Mesendoderm (in vitro differentiated cells): ENCODE measurements around the gene PCIF1.

Experiments used
- DNase-seq: peaks from one replicate; pipeline ENCODE4 v3.0.0; 2013
- H2AK5ac ChIP-seq: 2 replicates; pipeline ENCODE4 v1.6.1; 2013; ENCODE audit warnings: low read length, inconsistent platforms
- H2BK120ac ChIP-seq: 2 replicates; pipeline ENCODE4 v1.6.1; 2013; ENCODE audit warnings: low read depth, mild to moderate bottlenecking, low read length, moderate library complexity, mixed read lengths
- H2BK15ac ChIP-seq: replicated peaks from 2 replicates; pipeline ENCODE4 v1.6.1; 2013; ENCODE audit warnings: low read depth, mild to moderate bottlenecking, moderate library complexity
- H2BK5ac ChIP-seq: 2 replicates; pipeline ENCODE4 v1.6.1; 2013; ENCODE audit warnings: low read length, inconsistent platforms
- H3K18ac ChIP-seq: 2 replicates; pipeline ENCODE4 v1.6.1; 2013; ENCODE audit warnings: mild to moderate bottlenecking, low read length, mixed read lengths
- H3K23ac ChIP-seq: one replicate; pipeline ENCODE4 v1.6.1; 2013; ENCODE audit warnings: low read length
- H3K27ac ChIP-seq: 2 replicates; pipeline ENCODE4 v1.5.1; 2013; ENCODE audit warnings: low read depth, mild to moderate bottlenecking, inconsistent platforms, low read length, moderate library complexity
- H3K27me3 ChIP-seq: 2 replicates; pipeline ENCODE4 v1.6.1; 2013; ENCODE audit warnings: low read length, control low read depth, mild to moderate bottlenecking, inconsistent platforms; ENCODE audit not compliant: insufficient read depth, poor library complexity
- H3K36me3 ChIP-seq: 2 replicates; pipeline ENCODE4 v1.6.1; 2013; ENCODE audit warnings: low read length, inconsistent platforms; ENCODE audit not compliant: control insufficient read depth, insufficient read depth
- H3K4ac ChIP-seq: one replicate; pipeline ENCODE4 v1.6.1; 2013; ENCODE audit warnings: low read depth, mild to moderate bottlenecking, low read length, moderate library complexity
- H3K4me1 ChIP-seq: 2 replicates; pipeline ENCODE4 v1.6.1; 2013; ENCODE audit warnings: low read depth, low read length, inconsistent platforms; ENCODE audit not compliant: control insufficient read depth
- H3K4me2 ChIP-seq: 2 replicates; pipeline ENCODE4 v1.6.1; 2013; ENCODE audit warnings: low read length
- H3K4me3 ChIP-seq: 2 replicates; pipeline ENCODE4 v1.5.1; 2013; ENCODE audit warnings: mild to moderate bottlenecking, low read length
- H3K56ac ChIP-seq: one replicate; pipeline ENCODE4 v1.6.1; 2013; ENCODE audit warnings: low read length
- H3K79me1 ChIP-seq: 2 replicates; pipeline ENCODE4 v1.6.1; 2013; ENCODE audit warnings: low read length, inconsistent platforms
- H3K79me2 ChIP-seq: 2 replicates; pipeline ENCODE4 v1.6.1; 2013; ENCODE audit warnings: mild to moderate bottlenecking, low read length; ENCODE audit not compliant: control insufficient read depth, insufficient read depth
- H3K9ac ChIP-seq: 2 replicates; pipeline ENCODE4 v1.6.1; 2013; ENCODE audit warnings: low read length, inconsistent platforms
- H4K5ac ChIP-seq: one replicate; pipeline ENCODE4 v1.6.1; 2013; ENCODE audit warnings: low read length
- H4K8ac ChIP-seq: one replicate; pipeline ENCODE4 v1.6.1; 2013; ENCODE audit warnings: low read depth, mild to moderate bottlenecking, control low read depth, low read length, moderate library complexity
- WGBS: extraction: QIAGEN DNeasy Blood & Tissue Kit; methylation state at CpG from one replicate; pipeline ENCODE4 v1.1.7; 2013; ENCODE audit warnings: low lambda C conversion rate, missing lambda C conversion rate; ENCODE audit not compliant: insufficient coverage; ENCODE audit errors: extremely low coverage; 5-methylcytosine and 5-hydroxymethylcytosine counted together

Gene PCIF1

DNA sequence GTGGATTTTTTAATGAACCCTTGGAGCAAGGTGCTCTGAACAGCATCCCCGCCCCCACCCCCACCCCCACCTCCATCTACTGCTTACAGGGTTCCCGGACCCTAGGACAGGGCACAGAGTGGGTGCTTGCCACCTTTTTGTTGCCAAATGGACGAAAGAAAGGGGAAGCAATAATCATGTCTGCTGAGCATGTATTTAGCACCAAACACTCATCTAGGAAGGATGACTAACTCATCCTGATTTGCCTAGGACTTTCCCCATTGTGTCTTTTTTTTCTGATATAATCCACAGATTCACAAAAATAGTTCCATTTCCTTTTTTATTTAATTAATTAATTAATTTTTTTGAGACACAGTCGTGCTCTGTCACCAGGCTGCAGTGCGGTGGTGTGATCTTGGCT, 21.4 kb upstream of the PCIF1 start:
- Histone ChIP-seq H2BK120ac (no peak overlapping the region), H3K27me3 (no peaks in the 10 kb centered on the region), H3K4me2 (no peak overlapping the region), H3K9ac (no peak overlapping the region), H3K4me1 (peaks cover 2% of the 10 kb centered on the region), H2BK15ac (no peak overlapping the region), H4K8ac (no peak overlapping the region), H3K4ac (no peak overlapping the region), H3K56ac (no peak overlapping the region), H3K79me1 (peaks cover 6% of the 10 kb centered on the region), H3K79me2 (peaks cover 3% of the 10 kb centered on the region), H2BK5ac (no peak overlapping the region), H3K36me3 (peaks cover 2% of the 10 kb centered on the region), H3K23ac (no peak overlapping the region), H3K27ac (no peak overlapping the region), H3K4me3 (no peak overlapping the region), H3K18ac (no peak overlapping the region), H4K5ac (no peak overlapping the region), H2AK5ac (no peak overlapping the region)
- WGBS = no CpG with 5 or more reads among the region's 5 CpGs
- no peak for DNase-seq

DNA sequence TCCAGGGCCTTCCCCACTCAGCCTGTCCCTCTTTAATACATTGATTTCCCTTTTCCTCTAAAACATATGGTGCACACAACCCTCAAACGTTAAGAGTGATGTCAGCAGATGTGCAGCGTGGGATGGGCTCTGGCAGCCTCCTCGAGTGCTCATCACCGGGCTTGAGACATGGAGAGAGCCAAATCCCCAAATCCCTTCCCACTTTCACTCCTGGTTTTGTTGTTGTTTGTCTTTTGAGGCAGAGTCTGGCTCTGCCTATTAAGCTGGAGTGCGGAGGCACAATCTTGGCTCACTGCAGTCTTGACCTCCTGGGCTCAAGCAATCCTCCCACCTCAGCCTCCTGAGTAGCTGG, 16.7 kb upstream of the PCIF1 start:
- Histone ChIP-seq H3K9ac (no peak overlapping the region), H3K4me3 (no peak overlapping the region), H3K79me2 (no peaks in the 10 kb centered on the region), H3K27me3 (no peaks in the 10 kb centered on the region), H4K5ac (no peak overlapping the region), H4K8ac (no peak overlapping the region), H2BK15ac (no peak overlapping the region), H3K18ac (no peak overlapping the region), H3K56ac (no peak overlapping the region), H3K4ac (no peak overlapping the region), H3K4me1 (no peaks in the 10 kb centered on the region), H3K4me2 (no peak overlapping the region), H2BK5ac (no peak overlapping the region), H3K36me3 (no peaks in the 10 kb centered on the region), H2BK120ac (no peak overlapping the region), H3K27ac (no peak overlapping the region), H3K23ac (no peak overlapping the region), H3K79me1 (no peaks in the 10 kb centered on the region), H2AK5ac (no peak overlapping the region)
- DNase-seq = no peak
- WGBS = no CpG with 5 or more reads among the region's 5 CpGs

DNA sequence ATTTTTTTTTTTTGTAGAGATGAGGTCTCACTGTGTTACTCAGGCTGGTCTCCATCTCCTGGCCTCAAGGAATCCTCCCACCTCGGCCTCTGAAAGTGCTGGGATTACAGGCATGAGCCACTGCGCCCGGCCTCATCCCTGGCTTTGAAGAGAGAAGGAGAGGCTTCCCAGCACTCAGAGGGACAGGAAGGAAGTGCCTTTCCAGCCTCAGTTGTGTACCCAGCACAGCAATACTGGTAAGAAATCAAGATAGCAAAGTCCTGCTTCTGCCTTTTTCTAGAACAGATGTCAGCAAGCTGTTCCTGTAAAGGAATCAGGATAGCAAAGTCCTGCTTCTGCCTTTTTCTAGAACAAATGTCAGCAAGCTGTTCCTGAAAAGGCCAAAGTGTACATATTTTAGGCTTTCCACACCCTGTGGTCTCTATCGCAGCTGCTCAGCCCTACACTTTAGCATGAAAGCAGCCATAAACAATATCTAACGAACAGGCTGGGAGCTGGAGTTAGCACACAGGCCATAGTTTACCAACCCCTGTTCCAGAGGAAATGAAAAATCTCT, 16.2 kb upstream of the PCIF1 start:
- no CpG with 5 or more reads among the region's 5 CpGs for WGBS
- no peak overlapping the region for H3K23ac ChIP-seq
- H3K36me3 ChIP-seq = no peaks in the 10 kb centered on the region
- H3K27ac ChIP-seq = no peak overlapping the region
- H4K5ac ChIP-seq = no peak overlapping the region
- no peaks in the 10 kb centered on the region for H3K79me2 ChIP-seq
- H3K4ac ChIP-seq = no peak overlapping the region
- no peak overlapping the region for H2BK5ac ChIP-seq
- no peak overlapping the region for H3K56ac ChIP-seq
- no peak overlapping the region for H3K9ac ChIP-seq
- no peak overlapping the region for H2BK15ac ChIP-seq
- H3K27me3 ChIP-seq = no peaks in the 10 kb centered on the region
- no peak overlapping the region for H2AK5ac ChIP-seq
- H3K4me2 ChIP-seq = no peak overlapping the region
- no peaks in the 10 kb centered on the region for H3K4me1 ChIP-seq
- H3K4me3 ChIP-seq = no peak overlapping the region
- no peak for DNase-seq
- no peaks in the 10 kb centered on the region for H3K79me1 ChIP-seq
- H4K8ac ChIP-seq = no peak overlapping the region
- no peak overlapping the region for H3K18ac ChIP-seq
- H2BK120ac ChIP-seq = no peak overlapping the region

DNA sequence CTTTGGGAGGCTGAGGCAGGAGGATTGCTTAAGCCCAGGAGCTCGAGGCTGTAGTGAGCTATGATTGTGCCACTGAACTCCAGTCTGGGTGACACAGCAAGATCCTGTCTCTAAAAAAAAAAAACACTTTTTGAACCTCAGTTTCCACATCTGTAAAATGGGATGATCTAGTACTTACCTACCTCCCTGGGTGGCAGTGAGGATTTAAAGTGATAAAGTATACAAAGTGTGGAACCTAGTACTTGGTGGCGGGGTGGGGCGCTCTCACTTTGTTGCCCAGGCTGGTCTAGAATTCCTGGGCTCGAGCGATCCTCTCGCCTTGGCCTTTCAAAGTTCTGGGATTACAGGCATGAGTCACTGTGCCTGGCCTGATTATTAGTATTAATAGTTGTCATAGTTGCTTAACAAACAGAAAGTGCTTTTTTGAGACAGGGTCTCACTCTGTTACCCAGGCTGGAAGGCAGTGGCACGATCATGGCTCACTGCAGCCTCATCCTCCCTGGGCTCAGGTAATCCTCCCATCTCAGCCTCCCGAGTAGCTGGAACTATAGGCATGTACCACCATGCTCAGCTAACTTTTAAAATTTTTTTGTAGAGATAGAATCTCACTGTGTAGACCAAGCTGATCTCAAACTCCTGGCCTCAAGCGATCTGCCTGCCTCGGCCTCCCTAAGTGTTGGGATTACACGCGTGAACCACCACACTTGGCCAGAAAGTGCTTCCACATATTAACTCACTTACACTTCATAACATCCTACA, 15.5 kb upstream of the PCIF1 start:
- no peak overlapping the region for H2BK120ac ChIP-seq
- no peak overlapping the region for H4K8ac ChIP-seq
- H3K23ac ChIP-seq = no peak overlapping the region
- no peak overlapping the region for H3K4ac ChIP-seq
- no peak overlapping the region for H4K5ac ChIP-seq
- no peak overlapping the region for H2BK5ac ChIP-seq
- no peaks in the 10 kb centered on the region for H3K79me1 ChIP-seq
- H3K27me3 ChIP-seq = no peaks in the 10 kb centered on the region
- no peak overlapping the region for H3K4me3 ChIP-seq
- H3K4me2 ChIP-seq = no peak overlapping the region
- no peak overlapping the region for H3K27ac ChIP-seq
- no peak overlapping the region for H2AK5ac ChIP-seq
- no CpG with 5 or more reads among the region's 12 CpGs for WGBS
- H3K4me1 ChIP-seq = no peaks in the 10 kb centered on the region
- H3K36me3 ChIP-seq = no peaks in the 10 kb centered on the region
- H3K18ac ChIP-seq = no peak overlapping the region
- no peak overlapping the region for H3K9ac ChIP-seq
- no peaks in the 10 kb centered on the region for H3K79me2 ChIP-seq
- no peak overlapping the region for H3K56ac ChIP-seq
- DNase-seq = no peak
- H2BK15ac ChIP-seq = no peak overlapping the region

DNA sequence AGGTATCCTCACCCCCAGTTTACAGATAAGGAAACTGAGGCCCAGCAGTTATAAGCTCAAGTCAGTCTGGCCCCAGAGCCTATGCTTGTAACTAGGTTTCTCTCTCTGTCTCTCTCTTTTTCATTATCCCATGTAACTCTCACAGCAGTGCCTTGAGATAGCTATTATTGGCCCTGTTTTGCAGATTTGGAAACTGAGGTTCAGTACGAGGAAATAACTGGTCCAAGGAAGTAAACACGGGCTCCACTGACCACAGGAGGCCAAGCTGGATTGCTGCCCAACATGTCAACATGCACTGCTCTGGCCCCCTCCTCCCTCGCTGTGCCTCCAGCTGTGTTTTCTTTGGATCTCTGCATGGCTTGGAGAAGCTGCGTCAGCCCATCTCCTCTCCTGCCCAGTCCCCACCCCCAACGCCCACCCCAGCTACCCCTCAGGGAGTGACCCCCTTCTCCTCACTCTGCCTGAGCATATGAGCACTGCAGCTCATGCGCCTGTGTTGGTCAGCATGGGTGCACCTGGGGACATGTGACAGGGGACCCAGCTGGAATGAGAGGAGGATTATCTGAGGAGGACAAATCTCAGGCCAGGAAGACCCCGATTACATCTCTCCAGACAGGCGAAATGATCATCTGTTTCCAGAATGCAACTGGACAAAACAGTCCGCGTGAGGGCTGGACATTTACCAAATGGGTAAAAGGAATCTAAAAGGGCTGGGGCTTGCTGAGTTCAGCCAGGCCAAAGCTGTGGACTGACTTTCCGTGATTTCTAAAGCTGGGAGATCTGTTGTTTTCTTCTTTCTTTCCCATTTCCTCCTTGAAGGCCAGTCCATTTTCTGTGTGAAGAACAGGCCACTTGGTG, 14.7 kb upstream of the PCIF1 start:
- no peak overlapping the region for H3K27ac ChIP-seq
- H3K9ac ChIP-seq = no peak overlapping the region
- H2BK120ac ChIP-seq = no peak overlapping the region
- DNase-seq = no peak
- no peak overlapping the region for H4K8ac ChIP-seq
- no peak overlapping the region for H3K4me3 ChIP-seq
- no peaks in the 10 kb centered on the region for H3K27me3 ChIP-seq
- H4K5ac ChIP-seq = no peak overlapping the region
- no peaks in the 10 kb centered on the region for H3K4me1 ChIP-seq
- no peaks in the 10 kb centered on the region for H3K79me1 ChIP-seq
- no peak overlapping the region for H2AK5ac ChIP-seq
- no peak overlapping the region for H3K4ac ChIP-seq
- H2BK5ac ChIP-seq = no peak overlapping the region
- H3K23ac ChIP-seq = no peak overlapping the region
- H3K4me2 ChIP-seq = no peak overlapping the region
- WGBS = no CpG with 5 or more reads among the region's 11 CpGs
- H3K79me2 ChIP-seq = no peaks in the 10 kb centered on the region
- H3K36me3 ChIP-seq = no peaks in the 10 kb centered on the region
- H2BK15ac ChIP-seq = no peak overlapping the region
- H3K18ac ChIP-seq = no peak overlapping the region
- H3K56ac ChIP-seq = no peak overlapping the region
